Activated CD8-positive, alpha-beta memory T cell treated with anti-CD3 and anti-CD28 coated beads, Interleukin-2, amount 50 U/mL, for 1 hour (primary cell): ENCODE results near the gene PGLYRP1.

Experiments used
- DNase-seq: peaks from one replicate; pipeline ENCODE4 v3.0.0-alpha.2; 2020; ENCODE audit errors: extremely low read depth

The PGLYRP1 gene, protein sequence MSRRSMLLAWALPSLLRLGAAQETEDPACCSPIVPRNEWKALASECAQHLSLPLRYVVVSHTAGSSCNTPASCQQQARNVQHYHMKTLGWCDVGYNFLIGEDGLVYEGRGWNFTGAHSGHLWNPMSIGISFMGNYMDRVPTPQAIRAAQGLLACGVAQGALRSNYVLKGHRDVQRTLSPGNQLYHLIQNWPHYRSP

DNA sequence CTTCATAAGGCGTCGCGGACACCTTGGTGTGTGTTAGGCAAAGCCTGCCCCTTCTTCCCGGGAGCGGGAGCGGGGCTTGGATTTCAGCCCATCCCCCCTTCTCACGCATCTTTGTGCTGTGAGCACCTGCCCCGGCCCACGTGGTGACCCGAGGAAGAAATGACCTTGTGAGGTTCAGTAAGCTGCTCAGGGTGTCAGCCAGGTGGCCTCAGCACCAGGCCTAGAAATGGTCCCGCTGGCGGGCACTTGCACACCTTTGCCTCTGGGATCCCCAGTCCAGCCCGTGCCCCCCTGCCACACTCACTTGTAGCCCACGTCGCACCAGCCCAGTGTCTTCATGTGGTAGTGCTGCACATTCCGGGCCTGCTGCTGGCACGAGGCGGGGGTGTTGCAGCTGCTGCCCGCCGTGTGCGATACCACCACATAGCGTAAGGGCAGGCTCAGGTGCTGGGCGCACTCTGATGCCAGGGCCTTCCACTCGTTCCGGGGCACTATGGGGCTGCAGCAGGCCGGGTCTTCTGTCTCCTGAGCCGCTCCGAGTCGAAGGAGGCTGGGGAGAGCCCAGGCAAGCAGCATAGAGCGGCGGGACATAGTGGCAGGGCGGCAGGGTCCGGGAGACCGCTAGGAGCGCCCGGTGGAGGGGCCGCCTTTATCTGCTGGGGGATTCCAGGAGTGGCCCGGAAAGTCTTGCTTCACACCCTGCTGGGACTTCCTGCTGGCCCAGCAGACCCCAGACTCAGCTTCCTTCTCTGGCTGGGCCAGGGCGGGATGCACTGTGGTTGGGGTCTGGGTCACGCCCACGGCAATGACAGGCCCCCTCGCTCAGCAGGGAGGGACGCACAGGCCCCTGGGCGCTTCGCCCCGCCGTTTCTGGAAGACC is at the start of gene PGLYRP1:
PGLYRP1 (minus strand) TSS at position 623 of the 880 bp plus-strand sequence; CDS start at position 591, 32 bp downstream.
- no peak for DNase-seq

DNA sequence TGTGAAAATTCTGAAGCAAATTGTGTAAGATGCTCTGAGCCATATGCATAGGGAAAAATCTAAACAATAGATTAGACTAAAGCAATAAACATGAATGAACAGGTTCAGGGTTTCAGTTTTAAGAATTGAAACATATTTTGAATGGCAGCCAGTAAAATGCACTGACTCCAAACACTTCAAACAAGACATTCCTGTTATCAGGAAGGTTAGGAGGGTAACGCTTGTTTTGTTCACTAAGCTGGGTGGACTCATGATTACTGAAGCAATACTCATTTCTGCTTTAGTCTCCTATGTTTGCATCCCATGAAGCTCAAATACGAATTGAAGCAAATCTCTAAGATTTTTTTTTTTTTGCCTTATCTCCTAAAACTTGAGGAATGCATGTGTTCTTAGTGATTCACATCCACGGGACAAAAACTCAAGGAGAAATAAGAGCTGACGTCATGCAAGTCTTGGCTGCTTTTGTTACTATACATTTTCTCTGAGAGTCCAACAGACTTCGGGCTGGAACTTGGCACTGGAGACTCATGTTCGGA is 47.0 kb upstream of the PGLYRP1 start:
- no peak for DNase-seq

DNA sequence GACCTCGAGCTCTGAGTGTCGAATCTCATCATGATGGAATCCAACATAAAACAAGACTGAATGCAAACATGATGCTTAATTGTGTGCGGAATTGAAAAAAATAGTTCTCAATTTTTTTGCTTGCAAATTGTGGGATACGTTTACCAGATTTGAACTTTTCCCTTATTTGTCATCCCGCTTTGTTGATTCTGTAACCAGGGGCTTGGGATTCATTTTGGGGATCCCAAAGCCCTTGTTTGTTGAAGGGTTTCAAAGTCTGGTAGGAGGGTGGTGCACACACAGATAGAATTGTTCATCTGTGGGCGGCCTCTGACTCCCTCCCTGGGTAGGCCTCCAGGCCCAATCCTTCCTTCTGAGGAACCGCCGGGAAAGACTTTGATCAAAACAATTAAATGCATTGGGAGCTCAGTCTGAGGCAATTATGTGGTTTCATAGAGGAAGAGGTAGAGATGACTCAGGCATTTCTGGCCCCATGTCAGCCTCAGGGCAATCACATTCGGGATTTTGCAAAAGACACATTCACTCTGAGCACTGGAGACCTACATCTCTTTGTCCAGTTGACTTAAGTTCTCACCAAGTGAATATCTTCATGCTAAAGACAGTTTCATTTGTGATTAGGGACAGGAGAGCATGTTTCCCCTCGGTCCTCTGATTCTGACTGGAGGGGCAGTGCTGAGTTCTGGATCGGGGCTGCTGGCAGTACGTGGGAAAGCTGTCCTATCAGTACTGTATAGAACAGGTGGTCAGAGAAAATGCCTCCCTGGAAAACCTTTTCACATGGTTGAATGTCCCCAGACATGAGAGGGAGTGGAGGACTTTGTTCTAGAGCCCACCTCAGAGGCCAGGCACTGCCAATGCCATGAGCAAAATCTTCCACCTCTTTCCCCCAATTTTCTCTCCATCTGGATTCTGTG is 45.7 kb upstream of the PGLYRP1 start:
- no peak for DNase-seq

DNA sequence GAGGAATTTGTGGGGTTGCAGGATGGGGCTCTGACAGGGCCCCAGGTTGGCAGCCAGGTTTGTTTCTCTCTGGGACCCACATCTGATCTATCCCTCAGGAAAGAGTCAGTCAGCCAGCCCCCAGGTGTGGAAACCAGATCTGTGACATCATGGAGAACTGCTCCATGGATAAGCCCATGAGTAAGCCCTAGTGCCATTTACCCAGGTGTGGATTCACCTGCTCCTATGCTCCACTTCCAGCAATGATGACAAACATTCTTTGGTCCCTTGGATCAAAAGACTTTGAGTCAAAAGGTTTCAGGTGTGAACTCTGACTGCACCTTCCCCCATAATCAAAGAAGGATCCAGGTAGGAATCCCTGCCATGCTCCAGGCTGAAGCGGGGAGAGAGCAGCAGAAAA is 44.8 kb upstream of the PGLYRP1 start:
- DNase-seq: no peak

DNA sequence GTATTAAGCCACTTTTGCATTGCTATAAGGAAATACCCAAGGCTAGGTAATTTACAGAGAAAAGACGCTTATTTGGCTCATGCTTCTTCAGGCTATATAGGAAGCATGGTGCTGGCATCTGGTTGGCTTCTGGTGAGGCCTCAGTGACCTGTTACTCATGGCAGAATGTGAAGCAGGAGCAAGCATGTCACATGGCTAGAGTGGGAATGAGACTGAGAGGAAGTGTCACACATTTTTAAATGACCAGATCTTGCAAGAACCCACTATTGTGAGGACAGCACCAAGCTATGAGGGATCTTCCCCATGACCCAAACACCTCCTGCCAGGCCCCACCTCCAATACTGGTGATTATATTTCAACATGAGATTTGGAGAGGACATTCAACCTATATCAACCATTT is 43.6 kb upstream of the PGLYRP1 start:
- DNase-seq: no peak

DNA sequence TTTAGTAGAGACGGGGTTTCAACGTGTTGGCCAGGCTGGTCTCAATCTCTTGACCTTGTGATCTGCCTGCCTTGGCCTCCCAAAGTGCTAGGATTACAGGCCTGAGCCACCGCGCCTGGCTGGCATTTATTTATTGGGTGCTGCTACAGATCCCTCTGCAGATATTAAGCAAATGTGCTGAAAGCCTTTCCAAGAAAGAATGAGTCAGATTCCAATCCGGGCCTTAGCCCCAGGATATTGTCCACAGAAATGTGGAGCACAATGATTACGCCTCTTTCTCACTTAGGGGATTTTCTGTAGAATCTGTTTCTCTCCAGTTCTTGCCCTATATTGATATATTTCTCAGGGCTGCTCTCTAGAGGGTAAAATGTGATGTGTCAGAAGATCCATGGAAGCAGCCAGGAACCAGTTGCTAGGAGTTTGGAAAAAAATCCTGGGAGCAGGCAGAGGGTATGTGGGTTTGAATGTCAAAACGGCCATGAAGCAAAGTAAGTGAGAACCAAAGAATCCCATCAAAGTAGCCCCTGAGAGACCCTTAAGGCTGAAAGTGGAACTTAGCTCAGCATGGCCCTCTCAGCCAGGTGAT is 42.7 kb upstream of the PGLYRP1 start:
- DNase-seq: no peak

DNA sequence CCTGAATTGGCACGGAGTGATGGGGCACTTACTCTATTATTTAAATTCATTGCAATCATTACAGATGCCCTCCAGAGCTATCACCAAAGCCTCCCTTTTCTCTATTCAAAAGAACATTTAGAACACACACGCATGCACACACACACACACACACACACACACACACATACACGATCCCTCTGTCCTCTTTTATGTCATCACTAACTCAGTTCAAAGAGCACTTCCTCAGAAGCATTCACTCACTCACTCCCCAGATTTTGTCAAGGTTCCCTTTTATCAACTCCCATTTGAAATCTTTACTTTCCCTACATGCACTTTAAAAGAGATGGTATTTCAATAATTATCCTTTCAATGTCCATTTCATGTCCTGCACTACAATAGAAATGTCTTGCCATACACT is 40.3 kb upstream of the PGLYRP1 start:
- no peak for DNase-seq

DNA sequence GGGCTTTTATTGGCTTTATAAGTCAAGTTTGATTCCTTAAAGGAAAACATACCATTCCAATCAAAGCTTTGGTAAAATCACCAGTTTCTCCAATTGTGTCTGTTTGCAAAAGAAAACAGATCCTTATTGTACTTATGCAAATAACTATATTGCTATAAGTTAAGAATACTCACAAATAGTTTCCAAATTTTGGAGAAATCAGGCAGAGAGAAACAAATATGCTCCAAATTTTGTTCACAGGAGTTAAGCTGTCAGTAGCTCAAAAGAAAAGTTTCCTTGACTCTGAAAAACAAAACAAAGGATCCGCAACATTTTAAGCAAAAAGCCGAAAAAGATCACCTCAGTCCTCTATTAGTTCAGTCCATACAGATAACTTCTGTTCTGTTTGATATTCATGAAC is 37.2 kb upstream of the PGLYRP1 start:
- no peak for DNase-seq

DNA sequence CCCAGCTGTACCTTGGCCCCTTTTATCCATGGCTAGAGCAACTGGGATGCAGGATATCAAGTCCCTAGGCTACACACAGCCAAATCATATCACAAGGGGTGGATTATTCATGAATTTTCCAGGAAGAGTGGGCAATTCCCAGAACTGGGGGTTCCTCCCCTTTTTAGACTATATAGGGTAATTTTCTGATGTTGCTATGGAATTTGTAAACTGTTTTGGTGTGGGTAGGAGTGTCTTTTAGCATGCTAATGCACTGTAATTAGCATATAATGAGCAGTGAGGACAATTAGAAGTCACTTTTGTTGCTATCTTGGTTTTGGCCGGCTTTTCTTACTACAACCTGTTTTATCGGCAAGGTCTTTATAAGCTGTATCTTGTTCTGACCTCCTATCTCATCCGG is 35.9 kb upstream of the PGLYRP1 start:
- DNase-seq: no peak

DNA sequence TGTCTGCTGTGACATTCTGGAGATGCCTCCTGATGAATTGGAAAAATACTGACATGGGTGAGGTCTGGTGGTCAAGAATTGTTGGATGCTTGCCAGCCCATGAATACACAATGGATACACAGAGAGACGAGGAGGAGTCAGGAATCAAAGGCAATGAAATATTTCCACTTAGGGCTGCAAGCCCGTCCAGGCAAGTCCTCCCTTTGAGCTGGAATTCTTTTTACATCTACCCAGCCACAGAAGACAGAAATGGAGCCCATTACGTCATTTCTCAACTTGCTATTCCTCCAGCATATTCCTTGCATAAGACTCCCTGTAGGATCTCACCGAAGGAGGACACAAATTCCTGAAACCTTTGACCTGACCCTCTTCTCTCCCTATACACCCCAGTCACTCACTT is 33.7 kb upstream of the PGLYRP1 start:
- no peak for DNase-seq

DNA sequence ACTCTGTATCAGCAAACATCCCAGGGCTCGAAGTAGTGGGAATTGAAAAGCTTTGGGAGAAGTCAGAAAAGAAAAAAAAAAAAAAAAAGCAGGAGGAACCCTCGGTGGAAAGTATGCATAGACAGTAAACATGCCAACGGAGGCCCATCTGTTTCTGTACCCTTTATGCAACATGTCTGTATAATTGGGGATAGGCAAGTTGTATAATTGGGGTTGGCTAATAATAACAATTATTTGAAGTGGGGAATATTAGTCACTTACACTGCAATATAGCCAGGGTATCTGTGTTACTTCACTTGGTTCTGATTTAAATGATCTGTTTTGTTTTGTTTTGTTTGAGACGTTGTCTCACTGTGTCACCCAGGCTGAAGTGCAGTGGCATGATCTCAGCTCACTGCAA is 30.0 kb upstream of the PGLYRP1 start:
- DNase-seq: no peak

DNA sequence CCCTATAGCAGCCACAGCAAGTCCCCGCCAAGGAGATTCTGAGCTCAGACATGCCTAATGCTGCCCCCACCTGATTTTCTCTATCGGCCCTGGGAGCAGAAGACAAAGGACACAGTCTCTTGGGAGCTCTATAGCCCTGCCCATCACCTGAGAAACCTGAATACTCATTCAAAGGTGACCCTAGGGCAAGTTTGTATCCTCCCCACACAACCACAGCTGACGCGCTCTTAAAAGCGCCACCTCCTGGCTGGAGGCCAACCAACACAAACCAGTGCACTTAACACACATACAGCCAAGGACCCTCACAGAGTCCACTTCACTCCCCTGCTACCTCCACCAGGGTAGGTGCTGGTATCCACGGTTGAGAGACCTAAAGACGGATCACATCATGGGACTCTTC is 26.7 kb upstream of the PGLYRP1 start:
- no peak for DNase-seq

DNA sequence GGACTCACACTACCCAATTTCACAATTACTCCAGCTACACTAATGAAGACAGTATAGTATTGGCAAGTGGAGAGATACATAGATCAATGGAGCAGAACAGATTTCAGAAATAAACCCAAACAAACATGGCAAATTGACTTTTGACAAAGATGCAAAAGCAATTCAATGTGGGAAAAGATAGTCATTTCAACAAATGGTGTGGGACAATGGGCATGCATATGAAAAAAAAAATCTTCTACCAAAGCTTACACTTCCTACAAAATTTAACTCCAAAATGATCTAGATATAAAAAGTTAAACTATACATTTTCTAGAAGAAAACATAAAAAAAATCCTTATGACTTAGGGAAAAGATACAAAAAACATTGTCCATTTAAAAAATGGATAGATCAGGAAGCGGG is 20.7 kb upstream of the PGLYRP1 start:
- no peak for DNase-seq

DNA sequence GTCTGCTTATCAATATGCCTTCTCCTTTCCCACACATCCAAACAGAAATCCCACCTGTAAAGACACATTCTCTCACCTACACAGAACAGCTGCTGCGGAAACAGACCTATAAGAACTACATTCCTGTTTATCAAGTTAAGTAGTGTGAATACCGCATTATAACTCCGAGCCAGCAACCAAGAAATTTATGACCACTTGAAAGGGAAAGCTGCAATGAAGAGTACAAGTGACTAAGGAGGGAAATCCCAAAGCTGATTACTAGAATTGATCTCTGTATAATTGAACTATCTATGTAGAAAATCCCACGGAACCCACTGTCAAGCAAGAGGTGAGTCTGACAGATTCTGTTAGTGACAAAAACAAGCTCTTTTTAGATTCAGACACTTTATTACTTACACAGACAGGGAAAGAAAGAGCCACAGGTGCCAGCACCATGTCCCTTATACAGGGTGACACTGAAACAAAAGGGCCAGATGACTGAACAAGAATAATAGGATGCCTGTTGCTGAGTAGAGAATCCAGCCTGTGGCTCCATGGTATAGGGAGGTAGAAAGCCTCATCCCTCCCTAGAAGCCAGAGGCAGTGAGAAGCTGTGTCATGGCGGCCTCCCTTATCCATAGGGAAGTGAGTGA is 19.5 kb upstream of the PGLYRP1 start:
- no peak for DNase-seq

DNA sequence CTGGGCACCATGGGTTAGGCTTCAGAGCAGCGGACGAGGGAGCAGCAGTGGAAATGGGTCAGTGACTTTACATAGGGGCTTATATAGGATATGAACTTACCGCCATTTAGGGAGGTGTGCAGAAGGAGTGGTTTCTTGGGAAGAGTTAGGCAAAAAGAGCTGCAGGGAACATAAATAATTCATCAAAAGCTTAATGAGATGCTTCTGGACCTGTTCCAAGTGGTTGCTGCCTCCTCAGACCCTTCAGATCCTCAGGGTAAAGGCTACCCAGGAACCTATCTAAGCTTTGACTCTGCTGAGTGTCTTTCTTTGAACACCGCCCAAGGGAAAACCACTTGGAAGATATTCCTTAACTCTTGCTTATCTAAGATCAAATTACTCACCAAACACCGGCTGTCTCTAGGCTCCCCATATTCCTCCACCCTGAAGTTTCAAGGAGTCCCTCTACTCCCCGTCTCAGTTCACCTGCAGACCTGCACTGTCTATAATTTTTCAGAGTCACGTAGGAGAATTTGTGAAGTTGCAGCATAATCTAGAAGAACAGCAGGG is 18.2 kb upstream of the PGLYRP1 start, which contains the start of gene IGFL4:
IGFL4 (minus strand) TSS at position 51 of the 549 bp plus-strand sequence; CDS start at position 11, 40 bp downstream.
- no peak for DNase-seq

DNA sequence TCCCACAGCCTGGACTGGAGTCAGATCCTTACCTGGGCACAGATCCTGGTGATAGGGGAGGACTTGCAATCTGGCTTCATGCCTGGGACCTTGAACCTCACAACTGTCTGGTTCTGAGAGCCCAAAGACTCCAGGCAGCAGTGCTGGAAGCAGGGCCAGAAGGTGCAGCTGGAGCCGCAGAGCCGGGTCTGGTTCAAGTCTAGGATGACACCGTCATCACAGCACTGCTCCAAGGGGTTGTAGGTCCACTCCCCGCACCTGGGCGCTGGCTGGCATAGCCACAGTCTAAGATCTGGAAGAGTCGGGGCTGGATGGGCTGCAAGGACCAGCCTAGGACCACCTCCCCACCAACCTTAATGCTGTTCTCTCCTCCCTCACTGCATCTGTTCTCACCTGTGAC is 17.3 kb upstream of the PGLYRP1 start:
- no peak for DNase-seq

DNA sequence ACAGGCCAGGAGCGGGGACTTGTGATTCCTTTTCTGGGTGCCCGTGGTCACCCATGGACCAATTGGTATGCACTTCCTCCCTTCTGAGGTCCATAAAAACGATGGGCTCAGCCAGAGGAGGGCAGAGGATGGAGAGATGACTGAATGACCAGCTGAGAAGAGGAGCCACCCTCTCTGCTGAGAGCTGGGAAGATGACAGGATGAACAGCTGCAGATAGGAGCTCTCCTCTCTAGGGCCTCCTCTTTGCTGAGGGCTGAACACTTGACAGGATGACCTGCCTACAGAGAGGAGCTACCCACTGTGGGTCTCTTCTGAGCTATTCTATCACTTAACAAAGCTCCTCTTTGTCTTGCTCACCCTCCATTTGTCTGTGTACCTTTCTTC is 13.9 kb upstream of the PGLYRP1 start:
- no peak for DNase-seq

DNA sequence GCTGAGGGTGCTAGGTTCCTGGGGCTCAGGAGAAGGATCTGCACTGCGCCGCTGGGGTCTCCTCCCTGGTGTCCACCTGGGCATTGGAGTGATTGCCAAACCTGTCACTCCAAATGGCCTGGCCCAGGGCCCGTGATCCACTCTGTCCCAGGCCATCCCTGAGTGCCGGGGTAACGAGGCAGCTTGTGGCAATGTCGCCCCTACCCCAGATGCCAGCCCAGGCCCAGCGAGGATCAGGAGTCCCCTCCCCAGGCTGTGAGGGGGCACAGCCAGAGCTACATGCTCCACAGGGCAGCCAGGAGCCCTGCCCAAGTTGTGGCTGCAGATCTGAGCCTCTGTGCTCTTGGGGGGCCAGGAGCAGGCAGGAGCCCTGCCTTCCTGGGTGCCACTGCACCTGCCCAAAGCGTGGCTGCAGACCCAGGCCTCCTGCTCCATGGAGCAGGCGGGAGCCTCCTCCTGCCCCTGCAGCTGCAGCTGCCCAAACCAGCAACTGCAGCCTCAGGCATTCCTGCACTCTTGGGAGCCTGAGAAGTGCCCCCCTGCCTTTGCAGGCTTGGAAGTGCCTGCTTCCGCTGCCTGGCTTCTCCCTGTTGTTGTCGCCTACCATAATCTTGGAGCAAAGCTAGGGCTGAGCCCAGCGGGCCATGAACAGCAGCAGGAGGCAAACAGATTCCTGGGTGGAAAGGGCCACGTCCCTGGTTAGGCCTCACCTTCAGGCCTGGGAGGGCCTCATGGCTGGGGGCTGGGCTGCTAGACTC is 13.3 kb upstream of the PGLYRP1 start:
- DNase-seq: no peak

DNA sequence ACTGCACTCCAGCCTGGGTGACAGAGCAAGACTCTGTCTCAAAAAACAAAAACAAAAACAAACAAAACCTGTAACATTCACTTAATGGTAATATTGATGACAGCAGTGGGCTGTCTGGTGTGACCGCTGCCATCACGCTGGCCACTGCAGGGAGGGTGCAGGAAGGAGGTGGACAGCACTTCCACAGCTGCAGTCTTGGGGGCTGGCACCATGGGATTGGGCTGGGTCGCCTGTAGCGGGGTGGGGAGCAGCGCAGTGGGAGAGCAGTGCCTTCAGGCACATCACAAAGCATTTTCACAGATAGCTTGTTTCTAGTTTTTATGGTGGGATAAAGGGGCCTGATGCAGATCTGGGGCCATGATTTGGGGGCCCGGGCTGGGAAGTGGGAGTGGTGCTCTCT is 12.7 kb upstream of the PGLYRP1 start:
- no peak for DNase-seq

DNA sequence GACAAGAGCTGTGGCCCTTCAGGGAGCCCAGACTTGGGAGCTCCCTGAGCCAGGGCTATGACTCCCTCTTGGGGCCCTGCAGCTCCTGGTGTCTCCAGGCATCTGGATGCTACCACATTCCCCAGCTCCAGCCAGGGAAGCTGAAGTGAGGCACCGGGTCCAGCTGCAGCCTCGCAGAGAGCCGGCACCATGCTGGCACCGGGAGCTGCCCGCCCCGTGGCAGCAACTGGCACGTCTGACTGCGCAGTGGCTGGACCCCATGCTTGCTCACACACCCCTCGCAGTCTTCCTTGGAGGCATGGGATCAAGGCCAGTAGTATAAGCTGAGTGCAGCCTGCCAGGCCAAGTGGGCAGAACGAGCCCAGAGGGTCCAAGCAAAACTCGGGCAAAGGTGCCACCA is 10.5 kb upstream of the PGLYRP1 start:
- no peak for DNase-seq
